Liver (tissue), 3 donors: ENCODE data around the gene TMEM63A.

Experiments
- CTCF ChIP-seq: fragments of 150-350 bp; IDR thresholded peaks from 2 replicates; pipeline ENCODE4 v1.5.1; 2017; ENCODE audit warnings: improper control_type of control experiment, low read depth, low read length; ENCODE audit not compliant: missing input control
- JUND ChIP-seq, 2 donors: IDR thresholded peaks; 2 replicates each; pipeline ENCODE4 v1.6.1; 2016; ENCODE audit warnings: antibody characterized with exemption in 2 of 2
- RAD21 ChIP-seq, 2 donors: IDR thresholded peaks; 2 replicates each; pipeline ENCODE4 v1.6.1; 2016; ENCODE audit warnings: antibody characterized with exemption in 2 of 2, mild to moderate bottlenecking in 2 of 2
- YY1 ChIP-seq: IDR thresholded peaks from 2 replicates; pipeline ENCODE4 v1.6.1; 2016; ENCODE audit warnings: antibody characterized with exemption, mild to moderate bottlenecking
- donor health status: healthy.
- donor health status: healthy.

GRCh38 chr1:225888289-225888897 is 6.2 kb upstream of the TMEM63A start:
- TF ChIP-seq CTCF: no peak
- TF ChIP-seq YY1: no peak
- no peak for TF ChIP-seq JUND (IDR thresholded peaks at IDR 0.05)
- no peak for TF ChIP-seq RAD21 (IDR thresholded peaks at IDR 0.05)
